ENCODE data around the gene USP6.
"Not testable (repeated sequence)": the region's sequence is repeated elsewhere in the genome, so short reads cannot be mapped to it uniquely, and the experiment has no call there.

- TF ChIP-seq ZHX1 (CRISPR knock-in tag; IDR thresholded peaks at IDR 0.05; ENCODE audit: low read depth); FOXJ3 (CRISPR knock-in tag; IDR thresholded peaks at IDR 0.05; ENCODE audit: borderline replicate concordance); ZNF274 (CRISPR knock-in tag; IDR thresholded peaks at IDR 0.05); JUNB (CRISPR knock-in tag; IDR thresholded peaks at IDR 0.05; ENCODE audit: borderline replicate concordance); GABPB1 (CRISPR knock-in tag; IDR thresholded peaks at IDR 0.05); ZNF142 (CRISPR knock-in tag; IDR thresholded peaks at IDR 0.05); GMEB1 (CRISPR knock-in tag; IDR thresholded peaks at IDR 0.05; ENCODE audit: borderline replicate concordance); TAF1 (CRISPR knock-in tag; IDR thresholded peaks at IDR 0.05); MYNN (CRISPR knock-in tag; IDR thresholded peaks at IDR 0.05; ENCODE audit: low read depth); ERF (CRISPR knock-in tag; IDR thresholded peaks at IDR 0.05); HNF4G (IDR thresholded peaks at IDR 0.05; ENCODE audit: borderline replicate concordance, low read depth, low read length); HNF4G (CRISPR knock-in tag; IDR thresholded peaks at IDR 0.05; ENCODE audit: borderline replicate concordance, low read depth); POGK (CRISPR knock-in tag; conservative IDR thresholded peaks at IDR 0.05): not testable (repeated sequence)
Measured at GRCh38 chr17:5137511-5138197, 21.8 kb downstream of the USP6 start.

Measured in HepG2 (cell line).